Spleen (tissue), 11 donors: ENCODE data around the gene RERE. TPM values are rescaled to one million over a fixed set of nuclear protein-coding genes. Genes with fewer than 3 reads are reported as not detected.

Experiments
- DNase-seq: peaks from one replicate; pipeline ENCODE4 v3.0.0-alpha.2; 2020
- H3K27ac ChIP-seq, 8 donors: fragments of 200-600 bp; sonication (generic) in 7 of 8; 1 replicate in 4 of 8; 2 replicates in 4 of 8; pipeline versions ENCODE4 v1.5.0 to v1.8.0; 2016 to 2021; ENCODE audit warnings: inconsistent platforms in 4 of 8, mild to moderate bottlenecking in 4 of 8, moderate library complexity in 1 of 8
- H3K27me3 ChIP-seq, 7 donors: fragments of 200-600 bp; sonication (generic) in 6 of 7; replicated peaks in 1 of 7; 1 replicate in 4 of 7; 2 replicates in 3 of 7; pipeline versions ENCODE4 v1.5.0 to v1.8.0; 2016 to 2021; ENCODE audit warnings: inconsistent platforms in 3 of 7, mild to moderate bottlenecking in 1 of 7
- H3K36me3 ChIP-seq, 6 donors: fragments of 200-600 bp; sonication (generic) in 5 of 6; 1 replicate in 4 of 6; 2 replicates in 2 of 6; pipeline versions ENCODE4 v1.5.0 to v1.8.0; 2016 to 2021; ENCODE audit warnings: inconsistent platforms in 2 of 6
- H3K4me1 ChIP-seq, 6 donors: fragments of 200-600 bp; sonication (generic) in 5 of 6; 1 replicate in 3 of 6; 2 replicates in 3 of 6; pipeline versions ENCODE4 v1.5.0 to v1.8.0; 2016 to 2021; ENCODE audit warnings: inconsistent platforms in 3 of 6
- H3K4me3 ChIP-seq, 8 donors: fragments of 200-600 bp; sonication (generic) in 7 of 8; 1 replicate in 4 of 8; 2 replicates in 4 of 8; pipeline versions ENCODE4 v1.5.0 to v1.8.0; 2016 to 2021; ENCODE audit warnings: inconsistent platforms in 4 of 8, mild to moderate bottlenecking in 4 of 8, moderate library complexity in 2 of 8
- H3K9me3 ChIP-seq, 8 donors: fragments of 200-600 bp; sonication (generic) in 7 of 8; 1 replicate in 4 of 8; 2 replicates in 4 of 8; pipeline versions ENCODE4 v1.5.0 to v1.8.0; 2016 to 2021; ENCODE audit warnings: inconsistent platforms in 4 of 8
- CTCF ChIP-seq, 11 experiments: fragments of 200-600 bp in 7 of 11; fragments of 450-650 bp in 4 of 11; sonication (generic) in 4 of 11; IDR thresholded peaks in 8 of 11; conservative IDR thresholded peaks in 3 of 11; 1 replicate in 7 of 11; 2 replicates in 4 of 11; pipeline versions ENCODE4 v1.4.0 to v1.8.0; 2016 to 2021; ENCODE audit warnings: antibody characterized with exemption in 11 of 11, inconsistent platforms in 4 of 11, mild to moderate bottlenecking in 1 of 11
- POLR2A ChIP-seq, 3 donors: fragments of 450-650 bp; IDR thresholded peaks; one replicate each; pipeline ENCODE4 v1.5.1; 2017; ENCODE audit warnings: antibody characterized with exemption in 3 of 3, mild to moderate bottlenecking in 1 of 3
- POLR2AphosphoS5 ChIP-seq, 3 donors: sonication (generic); formaldehyde crosslinking; IDR thresholded peaks; one replicate each; pipeline ENCODE4 v1.5.1; 2017; ENCODE audit warnings: antibody characterized with exemption in 3 of 3
- WGBS, 5 donors: extraction: QIAGEN DNeasy Blood & Tissue Kit in 3 of 5; methylation state at CpG; one replicate each; pipeline versions ENCODE4 v1.1.5 to v1.1.7; 2013 to 2018; 5-methylcytosine and 5-hydroxymethylcytosine counted together
- intact Hi-C: fragments of 100-400 bp; cut with DNase I; formaldehyde crosslinking; loops from one replicate; pipeline ENCODE4 v1.15.0; 2023; ENCODE audit warnings: low total_unique reads
- polyA plus RNA-seq, 3 donors: library from polyadenylated mRNA; stranded (reverse); fragments of 200-250 nt; gene quantifications; one replicate each; pipeline ENCODE4 v1.2.1, GENCODE V29; 2013
- total RNA-seq, 7 donors: library from RNA; depleted of rRNA in 3 of 7; stranded (reverse); fragments of >200 nt in 3 of 7; fragmentation: NEBNext Ultra II Directional in 4 of 7; extraction: Animal tissue kit (Norgen Biotek cat#: 25700) in 4 of 7; gene quantifications; one replicate each; pipeline versions ENCODE4 v1.1.0 to v1.2.1, GENCODE V29; 2016 to 2021
- donor health status: healthy with polysubstance abuse.
- donor health status: DM: no; HTN: no; CAD: no; lungs with moderate emphysema.
- donor health status: DM: no; HTN: no; CAD: no.
- donor health status: Bipolar disorder and iron deficiency.
- donor health status: healthy.
- donor health status: DM: no; HTN: no; CAD: no.
- donor health status: DM: yes; HTN: yes; CAD: no.

The RERE gene
- total and polyA plus RNA-seq, 10 donors, result 10.3 to 149 (median 117) TPM

GRCh38 chr1:8545078-8545477 is 272.4 kb downstream of the RERE start:
- Histone ChIP-seq H3K4me1 (peaks cover 0 to 18% (median 3%) of the 10 kb centered on the region in 6 donors), H3K9me3 (peaks cover 0 to 9% (median 0%) of the 10 kb centered on the region in 8 donors), H3K4me3 (no peak overlapping the region), H3K36me3 (peaks cover 0 to 31% (median 0%) of the 10 kb centered on the region in 6 donors), H3K27me3 (no peaks in the 10 kb centered on the region), H3K27ac (no peak overlapping the region)
- WGBS, 5 donors, result 65 to 94% (median 83%) methylated on average over 6 of the region's 6 CpGs
- no peak for TF ChIP-seq POLR2A (IDR thresholded peaks at IDR 0.05)
- no peak for TF ChIP-seq CTCF (IDR thresholded peaks at IDR 0.05 in 8 of 11, conservative IDR thresholded peaks at IDR 0.05 in 3 of 11)
- TF ChIP-seq POLR2AphosphoS5 (IDR thresholded peaks at IDR 0.05), result no peak
- intact Hi-C loops, result no loop called here
- DNase-seq, result no peak

GRCh38 chr1:8544644-8545043 is 272.8 kb downstream of the RERE start:
- peaks cover 0 to 34% (median 0%) of the 10 kb centered on the region in 6 donors for H3K36me3 ChIP-seq

GRCh38 chr1:8543965-8544364 is 273.5 kb downstream of the RERE start:
- TF ChIP-seq CTCF (IDR thresholded peaks at IDR 0.05 in 8 of 11, conservative IDR thresholded peaks at IDR 0.05 in 3 of 11) (no peak), POLR2A (IDR thresholded peaks at IDR 0.05) (no peak), POLR2AphosphoS5 (IDR thresholded peaks at IDR 0.05) (no peak)
- DNase-seq, result no peak
- Histone ChIP-seq H3K4me1 (peaks cover 0 to 24% (median 6%) of the 10 kb centered on the region in 6 donors), H3K27ac (no peak overlapping the region), H3K27me3 (no peaks in the 10 kb centered on the region), H3K4me3 (no peak overlapping the region), H3K36me3 (peaks cover 0 to 41% (median 0%) of the 10 kb centered on the region in 6 donors), H3K9me3 (peaks cover 0 to 9% (median 0%) of the 10 kb centered on the region in 8 donors)
- intact Hi-C loops, result no loop called here

More at GRCh38 chr1:8544644-8545043, 272.8 kb downstream of the RERE start:
- Histone ChIP-seq H3K27me3 (no peaks in the 10 kb centered on the region), H3K4me1 (peaks cover 0 to 22% (median 6%) of the 10 kb centered on the region in 6 donors), H3K27ac (no peak overlapping the region), H3K9me3 (peaks cover 0 to 9% (median 0%) of the 10 kb centered on the region in 8 donors), H3K4me3 (no peak overlapping the region)
- TF ChIP-seq CTCF (IDR thresholded peaks at IDR 0.05 in 8 of 11, conservative IDR thresholded peaks at IDR 0.05 in 3 of 11) (no peak), POLR2A (IDR thresholded peaks at IDR 0.05) (no peak), POLR2AphosphoS5 (IDR thresholded peaks at IDR 0.05) (no peak)
- no peak for DNase-seq
- 82 to 94% (median 84%) methylated on average over 1 of the region's 1 CpG for WGBS, 5 donors
- intact Hi-C loops, result no loop called here

GRCh38 chr1:8541961-8542521 is 275.4 kb downstream of the RERE start:
- DNase-seq, result no peak
- Histone ChIP-seq H3K27me3 (no peaks in the 10 kb centered on the region), H3K4me3 (no peak overlapping the region), H3K4me1 (peaks cover 0 to 24% (median 6%) of the 10 kb centered on the region in 6 donors), H3K36me3 (peaks cover 0 to 42% (median 1%) of the 10 kb centered on the region in 6 donors), H3K9me3 (peaks cover 0 to 9% (median 0%) of the 10 kb centered on the region in 8 donors), H3K27ac (no peak overlapping the region)
- TF ChIP-seq POLR2A (IDR thresholded peaks at IDR 0.05), result no peak
- TF ChIP-seq POLR2AphosphoS5 (IDR thresholded peaks at IDR 0.05), result no peak
- intact Hi-C loops, result no loop called here
- WGBS, 5 donors, result 89 to 95% (median 92%) methylated on average over 8 of the region's 8 CpGs
